ENCODE measurements around the gene KHDC1L.
"Not testable (repeated sequence)": the region's sequence is repeated elsewhere in the genome, so short reads cannot be mapped to it uniquely, and the experiment has no call there.

KHDC1L gene

DNA sequence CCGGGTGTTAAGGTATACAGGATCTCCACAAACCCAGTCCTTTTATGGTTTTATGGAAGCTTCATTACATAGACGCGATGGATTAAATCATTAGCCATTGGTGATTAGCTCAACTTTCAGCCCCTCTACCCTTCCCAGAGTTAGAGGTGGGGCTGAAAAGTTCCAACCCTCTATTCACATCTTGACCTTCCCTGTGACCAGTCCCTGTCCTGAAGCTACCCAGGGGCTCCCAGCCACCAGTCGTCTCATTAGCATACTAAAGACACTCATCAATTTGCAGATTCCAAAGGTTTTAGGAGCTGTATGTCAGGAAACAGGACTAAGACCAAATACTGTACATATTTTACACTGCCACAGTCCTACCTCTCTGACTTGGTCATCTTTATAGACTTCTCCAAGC, 21.0 kb downstream of the KHDC1L start:
- DNase-seq, result no peak

DNA sequence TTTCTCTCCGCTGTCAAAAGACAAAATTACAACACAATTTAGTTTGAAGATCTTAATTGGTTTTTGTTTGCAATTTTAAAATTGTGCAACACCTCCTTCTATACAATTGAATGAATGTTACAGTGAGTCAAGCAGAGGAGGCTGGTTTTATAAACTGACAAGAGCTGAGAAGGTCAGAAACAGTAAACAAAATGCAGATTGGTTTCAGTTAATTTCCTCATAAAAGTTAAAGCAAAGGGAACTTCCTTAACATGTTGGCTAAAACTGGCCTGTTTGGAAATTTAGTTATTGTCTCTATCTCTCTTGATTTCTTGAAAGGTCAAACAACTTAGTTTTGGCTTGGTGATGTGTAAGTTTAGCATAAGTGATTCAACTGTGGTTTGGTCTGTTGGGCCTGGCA, 22.2 kb downstream of the KHDC1L start:
- DNase-seq, result no peak

DNA sequence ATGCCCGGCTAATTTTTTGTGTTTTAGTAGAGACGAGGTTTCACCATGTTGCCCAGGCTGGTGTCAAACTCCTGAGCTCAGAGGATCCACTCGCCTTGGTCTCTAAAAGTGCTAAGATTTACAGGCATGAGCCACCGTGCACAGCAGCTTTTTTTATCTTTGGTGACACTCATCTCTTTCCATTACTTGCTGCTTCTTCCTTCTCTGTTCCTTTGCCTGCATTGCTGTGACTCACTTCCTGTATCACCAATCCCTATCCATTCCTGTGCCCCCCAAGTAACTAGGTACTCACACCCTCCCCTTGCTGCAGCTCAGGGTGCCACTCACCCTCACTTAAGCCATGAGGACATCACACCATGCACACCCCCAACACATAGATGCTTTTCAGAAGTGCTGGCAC, 24.6 kb downstream of the KHDC1L start:
- DNase-seq, result no peak

DNA sequence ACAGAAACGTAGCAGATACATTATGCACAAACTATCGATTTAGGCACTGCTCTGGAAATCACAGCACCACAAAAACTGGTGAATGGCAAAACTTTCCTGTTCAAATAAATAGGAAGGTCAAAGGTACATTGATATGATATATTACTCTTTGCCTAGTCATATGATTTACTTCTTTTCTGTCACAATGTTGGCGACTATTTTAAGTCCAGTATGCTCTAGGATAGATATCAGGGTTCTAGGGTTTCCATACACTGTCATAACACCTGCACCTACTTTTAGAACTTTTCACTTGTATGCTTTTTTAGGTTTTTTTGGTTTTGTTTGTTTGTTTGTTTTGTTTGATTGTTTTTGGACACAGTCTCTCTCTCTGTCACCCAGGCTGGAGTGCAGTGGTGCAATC, 25.0 kb downstream of the KHDC1L start:
- DNase-seq, result no peak

DNA sequence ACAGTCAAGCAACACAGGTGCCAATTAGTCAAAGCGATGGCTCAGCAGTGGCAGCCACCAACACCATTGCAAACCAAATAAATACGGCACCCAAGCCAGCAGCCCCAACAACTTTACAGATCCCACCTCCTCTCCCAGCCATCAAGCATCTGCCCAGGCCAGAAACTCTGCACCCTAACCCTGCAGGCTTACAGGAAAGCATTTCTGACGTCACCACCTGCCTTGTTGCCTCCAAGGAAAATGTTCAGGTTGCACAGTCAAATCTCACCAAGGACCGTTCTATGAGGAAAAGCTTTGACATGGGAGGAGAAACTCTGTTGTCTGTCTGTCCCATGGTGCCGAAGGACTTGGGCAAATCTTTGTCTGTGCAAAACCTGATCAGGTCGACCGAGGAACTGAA, 30.6 kb downstream of the KHDC1L start:
- no peak for DNase-seq

DNA sequence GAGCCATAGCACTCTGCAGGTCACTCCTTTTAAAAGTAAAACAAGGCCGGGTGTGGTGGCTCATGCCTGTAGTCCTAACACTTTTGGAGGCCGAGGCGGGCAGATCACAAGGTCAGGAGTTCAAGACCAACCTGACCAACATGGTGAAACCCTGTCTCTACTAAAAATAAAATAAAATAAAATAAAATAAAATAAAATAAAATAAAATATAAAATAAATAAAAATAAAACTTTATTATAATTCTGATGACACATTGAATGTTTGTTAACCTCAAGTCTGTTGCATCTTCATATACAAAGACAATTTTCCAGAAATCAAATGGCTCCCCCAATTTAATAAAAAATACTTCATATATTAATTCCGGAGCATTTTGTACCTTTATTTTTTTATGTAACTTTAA, 32.0 kb downstream of the KHDC1L start:
- DNase-seq, result not testable (repeated sequence)

DNA sequence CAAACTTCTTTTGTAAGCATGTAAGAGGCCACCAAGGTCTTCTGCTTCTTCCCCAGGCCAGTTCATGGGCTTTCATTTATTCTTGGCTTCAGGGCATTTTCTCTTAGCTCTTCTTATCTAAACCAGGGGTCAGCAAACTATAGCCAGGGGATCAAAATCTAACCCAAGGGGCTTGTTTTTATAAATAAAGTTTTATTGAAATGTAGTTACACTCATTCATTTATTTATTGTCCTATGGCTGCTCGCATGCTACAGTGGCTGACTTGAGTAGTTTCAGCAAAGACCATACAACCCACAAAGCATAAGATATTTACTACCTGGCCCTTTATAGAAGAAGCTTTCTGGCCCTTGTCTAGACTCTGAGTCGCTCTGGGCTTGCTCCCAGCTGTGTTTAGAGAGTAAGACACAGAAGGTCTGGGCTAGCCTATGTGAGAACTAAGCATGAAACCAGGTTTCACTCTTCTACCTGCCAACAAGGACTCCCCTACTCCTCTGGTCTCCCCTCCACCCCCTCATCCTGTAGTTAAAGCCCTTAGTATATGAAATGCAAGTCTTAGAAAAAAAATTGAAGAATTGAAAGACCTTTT, 43.2 kb downstream of the KHDC1L start:
- no peak for DNase-seq

DNA sequence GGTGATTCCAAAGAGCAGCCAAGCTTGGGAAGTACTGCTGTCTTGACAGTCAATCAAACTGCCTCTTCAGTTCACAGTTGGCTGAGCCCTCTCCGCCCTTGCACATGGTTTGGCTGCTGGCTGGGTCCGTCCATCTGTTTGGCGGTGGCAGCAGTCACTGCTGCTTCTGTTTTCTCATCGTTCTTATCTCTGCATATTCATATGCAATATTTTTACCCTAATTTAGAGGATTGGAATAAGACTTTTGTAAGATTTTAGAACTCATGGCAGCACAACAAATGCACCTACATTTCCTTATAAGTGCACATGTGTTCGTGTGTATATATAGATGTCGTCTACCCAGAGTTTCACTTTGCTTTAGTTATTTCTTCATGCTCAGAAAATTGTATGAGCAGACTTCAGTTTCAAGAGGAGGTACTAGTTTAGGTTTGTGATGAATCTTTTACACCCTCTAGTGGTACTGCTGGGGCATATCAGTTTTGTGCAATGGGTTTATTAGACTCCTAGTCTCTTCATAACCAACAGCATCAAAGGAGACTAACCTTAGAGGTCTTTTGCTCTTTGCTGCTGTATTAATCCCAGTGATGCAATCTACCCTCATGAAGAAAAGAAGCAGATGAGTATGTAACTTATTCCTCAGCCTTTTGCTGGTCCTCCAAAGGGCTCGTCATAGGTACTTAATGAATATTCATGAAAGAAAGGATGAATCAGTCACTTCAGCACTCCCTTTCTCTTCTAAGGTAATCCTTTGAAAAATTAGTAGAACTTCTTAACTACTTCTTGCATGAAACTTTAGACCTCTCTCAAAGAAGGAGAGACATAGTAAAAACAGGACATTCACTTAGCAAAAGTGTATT, 44.3 kb downstream of the KHDC1L start:
- no peak for DNase-seq

DNA sequence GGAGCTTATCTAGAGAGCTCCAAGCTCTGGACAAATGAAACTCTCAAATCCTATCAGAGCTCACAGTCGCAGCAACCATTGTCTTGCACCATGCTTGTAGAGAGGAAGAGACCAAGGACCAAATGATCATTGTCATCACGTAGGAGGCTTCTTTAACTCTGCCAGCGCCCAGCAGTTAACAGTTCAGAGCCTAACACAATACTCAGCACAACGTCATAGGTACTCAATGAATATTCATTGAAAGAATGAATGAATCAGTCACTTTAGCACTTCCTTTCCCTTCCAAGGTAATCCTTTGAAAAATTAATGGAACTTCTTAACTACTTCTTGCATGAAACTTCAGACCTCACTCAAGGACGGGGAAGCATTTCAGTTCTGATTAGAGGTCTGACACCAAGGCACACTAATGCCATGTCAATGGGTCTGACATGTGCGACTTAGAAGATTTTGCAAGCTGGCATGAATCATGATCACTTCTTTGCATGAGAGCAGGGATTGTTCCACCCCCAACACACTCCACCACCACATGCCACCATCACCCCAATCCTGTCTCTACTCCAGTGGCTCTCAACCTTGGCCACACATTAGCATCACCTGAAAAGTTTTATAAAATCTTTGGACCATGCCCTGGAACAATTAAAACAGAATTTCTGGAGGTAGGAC, 45.1 kb downstream of the KHDC1L start:
- no peak for DNase-seq

DNA sequence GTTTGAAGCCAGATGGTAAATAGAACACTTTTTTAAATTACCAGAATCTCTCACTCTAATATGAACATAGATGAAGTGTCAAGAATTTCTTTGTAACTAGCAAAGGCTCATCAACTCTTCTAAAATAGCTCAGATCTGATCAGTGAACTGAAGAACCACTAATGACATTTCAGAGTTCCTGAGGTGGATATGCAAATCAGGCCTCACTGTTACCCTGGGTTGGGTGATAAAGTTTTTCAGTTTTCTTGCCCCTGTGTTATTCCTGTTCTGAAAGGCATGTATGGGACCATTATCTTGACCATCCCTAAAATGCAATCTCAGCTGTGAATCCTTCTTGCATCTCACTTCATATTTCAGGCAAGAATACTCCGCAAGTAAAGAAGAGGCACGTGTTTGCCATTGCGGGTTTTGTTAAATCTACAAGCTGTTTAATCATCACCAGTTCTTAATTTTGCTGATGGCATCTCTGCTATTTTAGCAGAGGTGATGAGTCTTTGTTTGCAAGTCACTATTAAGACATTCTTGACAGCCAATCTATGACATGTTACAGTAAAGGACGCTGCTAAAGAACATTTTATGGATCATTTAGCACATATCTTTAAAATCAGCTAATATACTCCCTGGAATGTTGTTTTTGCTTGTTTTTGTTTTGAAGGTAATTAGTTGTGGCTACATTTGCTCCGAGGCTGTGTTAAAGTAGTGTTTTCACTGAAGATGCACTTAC, 47.9 kb downstream of the KHDC1L start:
- DNase-seq, result no peak

DNA sequence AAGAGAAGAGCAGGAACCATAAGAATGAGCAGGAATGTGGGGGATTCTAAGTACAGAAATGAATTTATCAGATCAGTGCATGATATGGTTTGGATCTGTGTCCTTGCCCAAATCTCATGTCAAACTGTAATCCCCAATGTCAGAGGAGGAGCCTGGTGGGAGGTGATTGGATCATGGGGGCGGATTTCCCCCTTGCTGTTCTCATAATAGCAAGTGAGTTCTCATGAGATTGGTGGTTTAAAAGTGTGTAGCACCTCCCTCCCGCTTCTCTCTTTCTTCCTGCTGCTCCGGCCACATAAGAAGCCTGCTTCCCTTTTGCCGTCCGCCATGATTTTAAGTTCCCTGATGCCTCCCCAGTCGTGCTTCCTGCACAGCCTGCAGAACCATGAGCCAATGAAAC, 49.2 kb downstream of the KHDC1L start:
- DNase-seq, result no peak

DNA sequence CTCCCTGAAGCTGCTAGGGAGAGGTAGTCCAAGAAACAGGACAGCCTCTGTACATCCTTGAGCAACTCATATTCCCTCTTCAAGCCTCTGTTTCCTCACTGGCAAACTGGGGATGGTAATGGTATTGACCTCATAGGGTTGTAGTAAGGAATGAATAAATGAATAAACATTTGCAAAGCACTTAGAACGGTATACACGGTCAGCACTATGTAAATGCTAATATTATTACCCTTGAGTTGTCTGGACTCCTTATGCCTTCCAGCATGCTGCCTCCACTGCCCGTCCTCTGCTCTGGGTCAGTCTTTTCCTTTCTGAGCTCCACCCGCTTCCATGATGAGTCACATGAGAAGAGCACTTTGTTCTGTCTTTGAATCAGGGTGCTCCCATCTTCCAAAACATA, 50.6 kb downstream of the KHDC1L start:
- no peak for DNase-seq
